ENCODE results near the gene RAB27B.

RAB27B gene

GRCh38 chr18:54928236-54928635, 100.0 kb downstream of the RAB27B start:
- H3K27ac ChIP-seq (ENCODE audit: low read depth, low read length), result no peak overlapping the region
- H3K9ac ChIP-seq (ENCODE audit: low read length), result no peak overlapping the region
- H3K4me3 ChIP-seq (ENCODE audit: low read length), result no peak overlapping the region
- H3K4me1 ChIP-seq (ENCODE audit: control insufficient read depth, insufficient read depth, low read length), result no peaks in the 10 kb centered on the region
- no peaks in the 10 kb centered on the region for H3K36me3 ChIP-seq (ENCODE audit: control insufficient read depth, insufficient read depth, low read length)
- no peaks in the 10 kb centered on the region for H3K27me3 ChIP-seq (ENCODE audit: control insufficient read depth, insufficient read depth, low read length)

GRCh38 chr18:54931152-54931551, 102.9 kb downstream of the RAB27B start:
- Histone ChIP-seq H3K9ac (ENCODE audit: low read length) (no peak overlapping the region), H3K36me3 (ENCODE audit: control insufficient read depth, insufficient read depth, low read length) (no peaks in the 10 kb centered on the region)

GRCh38 chr18:54932472-54932871, 104.2 kb downstream of the RAB27B start:
- H3K4me1 ChIP-seq (ENCODE audit: control insufficient read depth, insufficient read depth, low read length), result no peaks in the 10 kb centered on the region
- no peak overlapping the region for H3K9ac ChIP-seq (ENCODE audit: low read length)
- H3K36me3 ChIP-seq (ENCODE audit: control insufficient read depth, insufficient read depth, low read length), result no peaks in the 10 kb centered on the region
- no peaks in the 10 kb centered on the region for H3K27me3 ChIP-seq (ENCODE audit: control insufficient read depth, insufficient read depth, low read length)
- H3K4me3 ChIP-seq (ENCODE audit: low read length), result no peak overlapping the region
- no peak overlapping the region for H3K27ac ChIP-seq (ENCODE audit: low read depth, low read length)

More at GRCh38 chr18:54931152-54931551, 102.9 kb downstream of the RAB27B start:
- Histone ChIP-seq H3K27me3 (ENCODE audit: control insufficient read depth, insufficient read depth, low read length) (no peaks in the 10 kb centered on the region), H3K27ac (ENCODE audit: low read depth, low read length) (no peak overlapping the region), H3K4me1 (ENCODE audit: control insufficient read depth, insufficient read depth, low read length) (no peaks in the 10 kb centered on the region), H3K4me3 (ENCODE audit: low read length) (no peak overlapping the region)

GRCh38 chr18:54938506-54938905, 110.2 kb downstream of the RAB27B start:
- Histone ChIP-seq H3K4me3 (ENCODE audit: low read length) (no peak overlapping the region), H3K27ac (ENCODE audit: low read depth, low read length) (no peak overlapping the region), H3K9ac (ENCODE audit: low read length) (no peak overlapping the region), H3K27me3 (ENCODE audit: control insufficient read depth, insufficient read depth, low read length) (no peaks in the 10 kb centered on the region), H3K4me1 (ENCODE audit: control insufficient read depth, insufficient read depth, low read length) (no peaks in the 10 kb centered on the region), H3K36me3 (ENCODE audit: control insufficient read depth, insufficient read depth, low read length) (peaks cover 2% of the 10 kb centered on the region)

- H3K4me3 ChIP-seq (ENCODE audit: low read length), result no peak overlapping the region
- no peaks in the 10 kb centered on the region for H3K4me1 ChIP-seq (ENCODE audit: control insufficient read depth, insufficient read depth, low read length)
- no peak overlapping the region for H3K27ac ChIP-seq (ENCODE audit: low read depth, low read length)
- H3K27me3 ChIP-seq (ENCODE audit: control insufficient read depth, insufficient read depth, low read length), result no peaks in the 10 kb centered on the region
- H3K9ac ChIP-seq (ENCODE audit: low read length), result no peak overlapping the region
- peaks cover 2% of the 10 kb centered on the region for H3K36me3 ChIP-seq (ENCODE audit: control insufficient read depth, insufficient read depth, low read length)
These were observed 111.2 kb downstream of the RAB27B start for GRCh38 chr18:54939361-54939917.

- Histone ChIP-seq H3K27ac (ENCODE audit: low read depth, low read length) (no peak overlapping the region), H3K27me3 (ENCODE audit: control insufficient read depth, insufficient read depth, low read length) (no peaks in the 10 kb centered on the region), H3K36me3 (ENCODE audit: control insufficient read depth, insufficient read depth, low read length) (peaks cover 2% of the 10 kb centered on the region), H3K4me1 (ENCODE audit: control insufficient read depth, insufficient read depth, low read length) (no peaks in the 10 kb centered on the region), H3K9ac (ENCODE audit: low read length) (no peak overlapping the region), H3K4me3 (ENCODE audit: low read length) (no peak overlapping the region)
These were observed 113.9 kb downstream of the RAB27B start for GRCh38 chr18:54942144-54942543.

GRCh38 chr18:54942569-54942968, 114.3 kb downstream of the RAB27B start:
- Histone ChIP-seq H3K27me3 (ENCODE audit: control insufficient read depth, insufficient read depth, low read length) (no peaks in the 10 kb centered on the region), H3K9ac (ENCODE audit: low read length) (no peak overlapping the region), H3K4me3 (ENCODE audit: low read length) (no peak overlapping the region), H3K4me1 (ENCODE audit: control insufficient read depth, insufficient read depth, low read length) (no peaks in the 10 kb centered on the region), H3K36me3 (ENCODE audit: control insufficient read depth, insufficient read depth, low read length) (peaks cover 2% of the 10 kb centered on the region), H3K27ac (ENCODE audit: low read depth, low read length) (no peak overlapping the region)

All from rectal smooth muscle tissue (tissue), 1 donor.